ENCODE measurements around the gene FYN. TPM values are rescaled to one million over a fixed set of nuclear protein-coding genes. Genes with fewer than 3 reads are reported as not detected.

The FYN gene
- polyA plus RNA-seq, 1 donor (not counting 4 experiments of a cell fraction or from before 2014, with no cell fraction given), result 24.7 TPM

DNA sequence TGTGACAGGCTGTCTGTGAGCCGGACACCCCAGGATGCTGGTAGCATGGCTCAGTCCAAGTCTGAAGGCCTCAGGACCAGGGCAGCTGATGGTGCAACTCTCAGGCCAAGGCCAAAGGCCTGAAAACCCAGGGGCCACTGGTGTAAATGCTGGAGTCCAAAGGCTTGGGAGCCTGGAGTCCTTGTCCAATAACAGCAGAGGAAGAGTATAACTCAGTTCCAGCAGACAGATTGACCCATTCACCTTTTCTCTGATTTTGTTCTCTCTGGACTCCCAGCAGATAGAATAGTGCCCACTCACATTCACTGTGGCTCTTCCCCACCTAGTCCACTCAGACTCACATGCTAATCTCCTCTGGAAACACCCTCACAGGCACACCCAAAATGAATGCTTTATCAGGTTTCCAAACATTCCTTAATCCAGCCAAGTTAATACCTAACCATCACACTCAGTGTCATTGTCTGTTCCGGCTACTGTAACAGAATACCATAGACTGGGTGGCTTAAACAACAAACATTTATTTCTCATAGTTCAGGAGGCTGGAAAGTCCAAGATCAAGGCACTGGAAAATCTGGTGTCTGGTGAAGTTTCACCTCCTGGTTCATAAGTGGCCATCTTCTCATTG, 262.6 kb downstream of the FYN start:
- no peaks in the 10 kb centered on the region for H3K9me3 ChIP-seq (ENCODE audit: control insufficient read depth, low read depth, low read length)
- FAIRE-seq (no peak), DNase-seq (ENCODE audit: low read depth, low spot score) (no peak)
- no peak overlapping the region for H2AFZ ChIP-seq (ENCODE audit: control insufficient read depth, low read length)
- no peaks in the 10 kb centered on the region for H4K20me1 ChIP-seq (ENCODE audit: control insufficient read depth, extremely low read depth, insufficient read depth, low read length)
- no peak for TF ChIP-seq EZH2 (IDR thresholded peaks at IDR 0.05; ENCODE audit: low read length)
- TF ChIP-seq, protein P1, sequence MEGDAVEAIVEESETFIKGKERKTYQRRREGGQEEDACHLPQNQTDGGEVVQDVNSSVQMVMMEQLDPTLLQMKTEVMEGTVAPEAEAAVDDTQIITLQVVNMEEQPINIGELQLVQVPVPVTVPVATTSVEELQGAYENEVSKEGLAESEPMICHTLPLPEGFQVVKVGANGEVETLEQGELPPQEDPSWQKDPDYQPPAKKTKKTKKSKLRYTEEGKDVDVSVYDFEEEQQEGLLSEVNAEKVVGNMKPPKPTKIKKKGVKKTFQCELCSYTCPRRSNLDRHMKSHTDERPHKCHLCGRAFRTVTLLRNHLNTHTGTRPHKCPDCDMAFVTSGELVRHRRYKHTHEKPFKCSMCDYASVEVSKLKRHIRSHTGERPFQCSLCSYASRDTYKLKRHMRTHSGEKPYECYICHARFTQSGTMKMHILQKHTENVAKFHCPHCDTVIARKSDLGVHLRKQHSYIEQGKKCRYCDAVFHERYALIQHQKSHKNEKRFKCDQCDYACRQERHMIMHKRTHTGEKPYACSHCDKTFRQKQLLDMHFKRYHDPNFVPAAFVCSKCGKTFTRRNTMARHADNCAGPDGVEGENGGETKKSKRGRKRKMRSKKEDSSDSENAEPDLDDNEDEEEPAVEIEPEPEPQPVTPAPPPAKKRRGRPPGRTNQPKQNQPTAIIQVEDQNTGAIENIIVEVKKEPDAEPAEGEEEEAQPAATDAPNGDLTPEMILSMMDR (optimal IDR thresholded peaks at IDR 0.05 in 1 of 3, IDR thresholded peaks at IDR 0.05 in 1 of 3, conservative IDR thresholded peaks at IDR 0.05 in 1 of 3; ENCODE audit: extremely low read depth in 1 of 3, insufficient read depth in 2 of 3, low read length in 3 of 3), result no peak
- H3K27ac ChIP-seq (ENCODE audit: control insufficient read depth, insufficient read depth, low read length), result no peak overlapping the region
- no peak overlapping the region for H3K4me2 ChIP-seq (ENCODE audit: control insufficient read depth, extremely low read depth, insufficient read depth, low read depth, low read length)
- no peaks in the 10 kb centered on the region for H3K36me3 ChIP-seq (ENCODE audit: control insufficient read depth in 2 of 2, extremely low read depth in 1 of 2, insufficient read depth in 2 of 2, low read length in 2 of 2)
- H3K27me3 ChIP-seq (ENCODE audit: control insufficient read depth, extremely low read depth, insufficient read depth, low read length), result no peaks in the 10 kb centered on the region
- H3K4me1 ChIP-seq (ENCODE audit: control insufficient read depth, extremely low read depth, insufficient read depth, low read length), result peaks cover 10% of the 10 kb centered on the region
- dilution Hi-C loops (cut with MboI; ENCODE audit: extremely low pct_ligation_motif_present, low sequenced_read_pairs), result no loop called here
- H3K4me3 ChIP-seq (ENCODE audit: control insufficient read depth in 2 of 3, extremely low read depth in 1 of 3, insufficient read depth in 2 of 3, low read depth in 1 of 3, low read length in 3 of 3), result no peak overlapping the region
- no peaks in the 10 kb centered on the region for H3K79me2 ChIP-seq (ENCODE audit: control insufficient read depth, insufficient read depth, low read length)
- no peak overlapping the region for H3K9ac ChIP-seq (ENCODE audit: control insufficient read depth, extremely low read depth, insufficient read depth, low read length)
- H3K9me1 ChIP-seq (ENCODE audit: control insufficient read depth, extremely low read depth, insufficient read depth, low read length), result no peaks in the 10 kb centered on the region

Other genes with a start within 250 kb of the FYN start
- 0.46 to 0.90 TPM (median 0.50 TPM) in 3 replicates for gene CCN6, start 180.7 kb upstream of the FYN start, polyA plus RNA-seq
- gene TUBE1, start 214.0 kb upstream of the FYN start, polyA plus RNA-seq, result 6.3 to 15.4 TPM (median 11.0 TPM) in 3 replicates
- gene FAM229B, start 214.1 kb upstream of the FYN start, polyA plus RNA-seq, result 8.9 to 15.0 TPM (median 12.1 TPM) in 3 replicates